Esophagus muscularis mucosa (tissue), 3 donors: ENCODE measurements around the gene XPO4.

Experiments
- POLR2A ChIP-seq: fragments of 450-650 bp; IDR thresholded peaks from one replicate; pipeline ENCODE4 v1.6.1; 2017; ENCODE audit warnings: antibody characterized with exemption, moderate library complexity, mild to moderate bottlenecking, low read depth
- TF ChIP-seq, protein P1 (sequence below), 3 experiments: fragments of 200-600 bp in 2 of 3; fragments of 450-650 bp in 1 of 3; sonication (generic) in 2 of 3; IDR thresholded peaks; one replicate each; pipeline ENCODE4 v1.5.1; 2017 to 2019; ENCODE audit warnings: antibody characterized with exemption in 3 of 3, mild to moderate bottlenecking in 2 of 3, moderate library complexity in 1 of 3

DNA sequence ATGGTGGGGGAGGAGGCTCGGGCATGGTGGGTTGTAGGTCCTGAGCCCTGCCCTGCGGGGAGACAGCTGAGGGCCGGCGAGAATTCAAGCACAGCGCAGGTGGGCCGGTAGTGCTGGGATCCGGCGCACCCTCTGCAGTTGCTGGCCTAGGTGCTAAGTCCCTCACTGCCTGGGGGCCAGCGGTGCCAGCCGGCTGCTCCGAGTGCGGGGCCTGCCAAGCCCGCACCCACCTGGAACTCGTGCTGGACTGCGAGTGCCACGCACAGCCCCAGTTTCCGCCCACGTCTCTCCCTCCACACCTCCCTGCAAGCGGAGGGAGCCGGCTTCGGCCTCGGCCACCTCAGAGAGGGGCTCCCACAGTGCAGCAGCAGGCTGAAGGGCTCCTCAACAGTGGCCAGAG, 162.5 kb downstream of the XPO4 start:
- TF ChIP-seq, protein P1, sequence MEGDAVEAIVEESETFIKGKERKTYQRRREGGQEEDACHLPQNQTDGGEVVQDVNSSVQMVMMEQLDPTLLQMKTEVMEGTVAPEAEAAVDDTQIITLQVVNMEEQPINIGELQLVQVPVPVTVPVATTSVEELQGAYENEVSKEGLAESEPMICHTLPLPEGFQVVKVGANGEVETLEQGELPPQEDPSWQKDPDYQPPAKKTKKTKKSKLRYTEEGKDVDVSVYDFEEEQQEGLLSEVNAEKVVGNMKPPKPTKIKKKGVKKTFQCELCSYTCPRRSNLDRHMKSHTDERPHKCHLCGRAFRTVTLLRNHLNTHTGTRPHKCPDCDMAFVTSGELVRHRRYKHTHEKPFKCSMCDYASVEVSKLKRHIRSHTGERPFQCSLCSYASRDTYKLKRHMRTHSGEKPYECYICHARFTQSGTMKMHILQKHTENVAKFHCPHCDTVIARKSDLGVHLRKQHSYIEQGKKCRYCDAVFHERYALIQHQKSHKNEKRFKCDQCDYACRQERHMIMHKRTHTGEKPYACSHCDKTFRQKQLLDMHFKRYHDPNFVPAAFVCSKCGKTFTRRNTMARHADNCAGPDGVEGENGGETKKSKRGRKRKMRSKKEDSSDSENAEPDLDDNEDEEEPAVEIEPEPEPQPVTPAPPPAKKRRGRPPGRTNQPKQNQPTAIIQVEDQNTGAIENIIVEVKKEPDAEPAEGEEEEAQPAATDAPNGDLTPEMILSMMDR (IDR thresholded peaks at IDR 0.05) = no peak
- TF ChIP-seq POLR2A = no peak
